HG02798 (cell line): ENCODE data around the gene GNAI2.
"Not testable (repeated sequence)": the region's sequence is repeated elsewhere in the genome, so short reads cannot be mapped to it uniquely, and the experiment has no call there.

Source experiments
- ATAC-seq: cut with Tn5 transposase; IDR thresholded peaks from one replicate; pipeline ENCODE4 v1.9.1; 2021; ENCODE audit warnings: mild to moderate bottlenecking; ENCODE audit not compliant: unreplicated experiment, poor library complexity

The GNAI2 gene

GRCh38 chr3:50203809-50204803, 31.9 kb upstream of the GNAI2 start:
- no peak for ATAC-seq

- ATAC-seq = no peak
Measured at GRCh38 chr3:50204804-50205412, 31.1 kb upstream of the GNAI2 start, which contains the start of gene SLC38A3. Gene SLC38A3 (plus strand): TSS chr3:50205271. CDS start chr3:50214200, 8,929 bp downstream.

GRCh38 chr3:50205413-50206276, 30.4 kb upstream of the GNAI2 start:
- ATAC-seq = no peak

- no peak for ATAC-seq
Measured at GRCh38 chr3:50207359-50208042, 28.5 kb upstream of the GNAI2 start.

GRCh38 chr3:50208677-50209344, 27.2 kb upstream of the GNAI2 start:
- no peak for ATAC-seq

- ATAC-seq = no peak
Measured at GRCh38 chr3:50210176-50210509, 25.9 kb upstream of the GNAI2 start.

- ATAC-seq = no peak
Measured at GRCh38 chr3:50210510-50211367, 25.3 kb upstream of the GNAI2 start.

- ATAC-seq = not testable (repeated sequence)
Measured at GRCh38 chr3:50211368-50211717, 24.7 kb upstream of the GNAI2 start.

- no peak for ATAC-seq
Measured at GRCh38 chr3:50211930-50212329, 24.1 kb upstream of the GNAI2 start.

- no peak for ATAC-seq
Measured at GRCh38 chr3:50212502-50212901, 23.5 kb upstream of the GNAI2 start.

GRCh38 chr3:50212971-50213370, 23.0 kb upstream of the GNAI2 start:
- ATAC-seq = no peak

- no peak for ATAC-seq
Measured at GRCh38 chr3:50213373-50213772, 22.6 kb upstream of the GNAI2 start.

GRCh38 chr3:50214824-50215223, 21.2 kb upstream of the GNAI2 start:
- no peak for ATAC-seq

GRCh38 chr3:50215529-50215928, 20.5 kb upstream of the GNAI2 start:
- no peak for ATAC-seq

- ATAC-seq = no peak
Measured at GRCh38 chr3:50217681-50218080, 18.3 kb upstream of the GNAI2 start.

- ATAC-seq = no peak
Measured at GRCh38 chr3:50218448-50218847, 17.6 kb upstream of the GNAI2 start.

GRCh38 chr3:50219285-50219684, 16.7 kb upstream of the GNAI2 start:
- ATAC-seq = no peak

GRCh38 chr3:50220109-50220508, 15.9 kb upstream of the GNAI2 start:
- ATAC-seq = no peak

- ATAC-seq = no peak
Measured at GRCh38 chr3:50221051-50221410, 15.0 kb upstream of the GNAI2 start.
